RPMI7951 (cell line): ENCODE data around the gene HCN1. TPM values are rescaled to one million over a fixed set of nuclear protein-coding genes. Genes with fewer than 3 reads are reported as not detected.

ENCODE experiments used
- DNase-seq: peaks from one replicate; pipeline ENCODE4 v3.0.0-alpha.2; 2012; ENCODE audit warnings: low read depth
- total RNA-seq: library from RNA; depleted of rRNA; stranded (reverse); fragments of >200 nt; shearing (Covaris generic); gene quantifications from 2 replicates; pipeline ENCODE4 v1.2.3, GENCODE V29; 2014; rRNA removed

HCN1 gene
- total RNA-seq: 0.10 TPM in 1 of 2 replicates, not detected in the other

DNA sequence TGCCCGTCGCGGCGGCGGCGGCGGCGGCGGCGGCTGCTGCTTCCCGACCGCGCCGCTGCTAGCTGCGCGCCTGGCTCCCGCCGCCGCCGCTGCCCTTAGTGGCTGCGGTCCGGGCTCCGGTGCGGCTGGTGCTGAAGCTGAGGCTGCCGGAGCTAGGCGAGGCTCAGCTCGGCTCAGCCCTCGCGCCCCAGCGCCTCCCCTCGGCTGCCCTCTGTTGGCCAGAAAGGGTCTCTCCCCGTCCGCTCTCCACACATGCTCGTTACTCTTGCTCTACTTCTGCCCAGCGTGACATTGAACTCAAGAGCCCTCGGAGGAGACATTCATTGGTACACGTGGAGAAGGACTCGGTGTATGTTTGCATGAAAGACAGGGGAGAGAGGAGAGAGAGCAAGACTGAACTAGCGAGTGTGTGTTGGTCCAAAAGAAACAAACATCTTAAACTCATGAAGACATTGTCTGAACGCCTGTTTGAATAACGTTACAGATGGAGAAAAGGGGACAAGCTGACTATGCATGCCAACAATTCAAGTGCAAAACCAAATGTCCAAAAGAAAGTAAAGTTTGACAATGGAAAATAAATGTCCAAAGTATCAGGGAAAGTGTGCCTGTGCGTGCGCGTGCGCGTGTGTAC is at the start of gene HCN1:
TSS of gene HCN1 (minus strand) at position 175 of the 631 bp plus-strand sequence.
- peak; percentile 60 for DNase-seq

DNA sequence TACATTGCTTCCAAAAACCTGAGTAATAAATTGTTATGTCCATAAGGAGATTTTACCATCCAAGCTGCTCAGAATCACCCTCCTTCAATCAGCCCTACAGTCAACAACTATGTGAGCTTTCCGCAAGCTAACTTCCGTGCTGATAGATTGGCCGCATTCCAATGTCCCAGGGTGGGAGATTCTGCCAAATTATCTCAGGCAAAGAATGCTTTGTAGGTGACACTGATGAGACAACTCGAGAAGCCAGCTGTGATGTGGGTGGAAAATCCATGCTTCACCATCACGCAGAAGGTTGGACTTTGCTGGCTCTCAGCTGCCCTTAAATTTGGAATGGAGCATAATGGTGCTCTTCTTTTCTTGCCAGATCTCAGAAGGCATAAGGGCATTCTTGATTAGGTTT is 44.9 kb upstream of the HCN1 start:
- DNase-seq: no peak

DNA sequence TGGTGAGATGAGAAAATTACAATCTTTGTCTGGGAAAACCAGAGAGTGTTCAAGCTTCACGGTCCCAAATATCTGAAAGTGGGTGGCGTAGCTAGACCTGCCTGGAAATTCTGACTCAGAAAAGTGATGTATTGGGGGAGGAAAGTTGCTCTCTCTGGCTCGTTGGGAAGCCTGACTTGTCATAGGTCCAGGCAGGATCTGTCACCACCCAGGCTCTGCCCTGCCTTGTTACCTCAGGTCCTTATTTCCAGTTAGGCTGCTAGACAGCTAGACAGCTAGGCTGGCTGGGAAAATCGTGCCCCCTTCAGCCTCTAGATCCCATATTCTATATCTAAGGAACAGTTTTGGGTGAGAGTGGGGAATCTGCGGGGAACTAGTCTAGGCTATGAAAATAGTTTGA is 41.0 kb upstream of the HCN1 start:
- DNase-seq: no peak

DNA sequence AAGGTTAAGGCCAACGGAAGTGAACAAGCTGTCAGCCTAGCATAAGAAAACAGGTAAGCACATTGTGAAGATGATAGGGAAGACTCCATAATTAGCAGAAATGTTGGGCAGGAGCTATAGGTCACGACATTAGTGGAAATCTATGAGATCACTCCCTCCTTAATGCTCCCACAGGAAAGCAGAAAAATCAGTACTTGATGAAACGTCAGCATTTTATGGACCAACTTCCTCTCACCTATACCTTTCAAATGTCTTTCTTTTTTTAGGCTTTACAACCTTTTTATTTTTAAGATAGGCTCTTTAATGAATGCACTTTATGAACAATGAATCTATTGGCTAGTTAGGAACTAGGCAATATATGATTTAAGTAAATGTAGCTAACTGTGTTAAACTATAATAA is 29.4 kb upstream of the HCN1 start:
- no peak for DNase-seq

DNA sequence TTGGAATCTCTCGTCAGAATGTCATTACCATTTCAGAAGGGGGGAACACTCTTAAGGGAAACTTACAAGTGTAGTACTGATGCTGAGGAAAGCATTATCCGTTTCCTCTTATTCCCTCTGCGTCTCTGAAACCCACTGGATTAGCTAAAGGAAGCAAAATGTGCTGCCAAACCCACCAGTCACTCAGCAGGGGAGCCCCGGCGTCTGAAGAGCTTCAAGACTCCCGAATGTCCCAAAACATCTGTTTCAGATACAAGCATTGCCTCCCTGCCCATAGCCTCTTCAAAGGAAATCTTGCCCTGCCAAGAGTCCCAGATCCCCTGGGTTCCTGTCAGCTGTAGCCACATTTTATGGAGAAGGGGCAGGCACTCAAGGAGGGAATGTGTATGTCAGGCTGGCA is 1.0 kb upstream of the HCN1 start:
- DNase-seq: no peak

DNA sequence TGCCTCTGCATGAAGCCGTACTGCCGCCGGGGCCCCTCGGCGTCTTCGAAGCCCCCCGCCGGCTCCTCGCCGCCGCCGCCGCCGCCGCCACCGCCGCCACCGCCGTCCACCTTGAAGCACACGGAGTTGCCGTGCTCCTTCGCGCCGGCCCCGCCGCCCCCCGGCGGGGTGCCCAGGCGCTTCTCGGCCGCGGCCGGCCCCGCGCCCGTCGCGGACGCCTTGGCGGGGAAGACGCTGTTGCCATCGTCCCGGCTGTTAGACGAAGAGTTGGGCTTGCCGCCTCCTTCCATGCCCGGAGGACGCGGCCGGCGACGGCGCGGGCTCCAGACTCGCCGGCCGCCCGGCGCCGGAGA is 400 bp downstream of the HCN1 start:
- no peak for DNase-seq

DNA sequence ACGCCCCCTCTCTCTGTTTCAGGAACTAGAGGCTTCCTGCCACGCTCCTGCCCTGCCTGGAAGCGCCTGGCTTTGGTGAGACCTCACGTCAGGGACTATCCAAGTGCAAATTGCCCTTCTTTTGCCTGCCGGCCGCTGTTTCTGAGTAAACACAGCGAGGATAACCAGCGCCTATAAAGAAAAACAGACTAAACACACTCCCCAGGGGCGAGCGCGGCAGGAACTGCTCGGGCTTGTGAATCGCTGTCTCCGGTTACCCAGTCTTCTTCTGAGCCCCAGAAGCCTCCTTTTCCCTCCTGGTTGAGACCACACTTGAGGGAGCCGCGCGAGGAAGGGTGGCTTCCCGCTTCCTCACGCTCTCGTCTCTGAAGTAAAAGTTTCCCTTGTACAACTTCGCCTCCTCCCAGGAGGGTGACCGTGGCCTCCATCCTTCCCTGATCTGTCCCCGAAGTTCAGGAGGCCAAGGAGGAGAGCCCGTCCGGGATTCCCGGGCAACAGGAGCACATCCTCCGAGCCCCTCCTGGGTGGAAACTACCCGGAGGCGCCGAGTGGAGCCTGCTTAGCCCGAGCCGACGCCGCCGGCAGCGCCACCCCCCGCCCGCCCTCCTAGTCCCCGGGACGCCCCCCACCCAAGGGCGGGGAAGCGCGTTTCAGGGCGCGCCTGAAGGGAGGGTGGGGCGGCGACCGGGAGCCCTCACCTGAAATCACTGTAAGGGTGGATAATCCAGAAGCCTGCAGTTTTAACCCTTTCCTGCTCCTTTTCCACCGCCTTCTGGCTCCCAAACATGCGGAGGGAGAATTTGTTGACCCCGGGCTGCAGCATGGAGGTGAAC is 993 bp downstream of the HCN1 start:
- DNase-seq: no peak

DNA sequence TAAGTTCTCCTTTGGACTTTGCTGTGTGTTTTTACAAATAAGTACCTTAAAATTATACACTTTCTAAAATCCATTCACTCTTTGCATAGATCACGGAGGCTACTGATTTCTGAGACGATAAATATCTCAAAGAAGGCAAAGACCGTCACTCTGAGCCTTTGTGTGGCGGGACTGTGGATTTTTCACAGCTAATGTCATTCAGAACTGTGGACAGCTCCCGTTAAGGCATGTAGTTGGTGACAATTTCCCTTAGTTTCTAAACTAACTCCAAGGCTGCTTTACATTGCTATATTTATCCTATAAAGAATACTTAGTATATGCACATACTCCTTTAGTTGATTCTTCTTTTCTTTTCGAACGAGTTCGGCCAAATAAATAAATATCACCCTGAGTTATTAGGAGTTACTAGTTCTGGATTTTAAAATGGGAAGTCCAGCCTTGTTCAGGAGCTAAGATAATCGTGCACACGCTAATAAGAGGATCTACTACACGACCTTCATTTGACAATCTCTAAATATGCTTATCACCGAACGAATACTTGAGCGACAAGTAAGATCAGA is 1.8 kb downstream of the HCN1 start:
- DNase-seq: no peak

DNA sequence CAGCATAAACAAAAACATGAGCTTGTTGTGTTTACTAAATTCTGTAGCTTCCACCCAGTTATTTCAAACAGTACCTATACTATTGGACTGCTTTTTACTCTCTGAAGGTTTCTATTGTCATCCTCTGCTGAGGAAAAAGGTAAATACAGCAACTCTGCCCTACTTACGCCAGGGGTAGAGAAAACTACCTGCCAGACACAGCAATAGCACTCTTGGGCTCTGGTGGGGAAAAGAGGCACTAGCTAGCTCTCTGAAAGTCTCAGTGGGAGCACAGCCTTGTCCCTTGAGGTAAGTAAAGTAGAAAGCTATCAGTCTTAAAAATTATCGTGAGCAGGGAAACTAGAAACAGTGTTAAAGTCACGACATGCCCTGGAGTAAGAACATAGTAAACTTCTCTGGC is 3.7 kb downstream of the HCN1 start:
- DNase-seq: no peak

DNA sequence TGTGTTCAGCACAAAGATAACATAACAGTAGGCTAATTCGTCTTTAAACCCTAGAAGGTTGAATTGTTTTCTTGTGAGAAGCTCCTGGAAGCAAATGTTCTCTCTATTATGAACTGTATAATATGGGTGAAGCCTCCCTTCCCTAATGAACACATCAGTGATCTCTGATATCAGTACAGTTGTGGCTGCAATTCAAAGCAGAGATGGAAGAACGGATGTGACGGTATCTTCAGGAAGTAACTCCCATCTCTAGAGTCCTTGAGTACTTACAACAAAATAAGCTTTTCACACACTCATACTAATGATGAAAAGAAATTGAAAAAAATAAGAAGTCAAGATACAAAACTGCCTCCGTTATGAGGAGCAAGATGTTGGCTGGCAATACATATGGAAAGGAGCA is 4.5 kb downstream of the HCN1 start:
- DNase-seq: no peak

DNA sequence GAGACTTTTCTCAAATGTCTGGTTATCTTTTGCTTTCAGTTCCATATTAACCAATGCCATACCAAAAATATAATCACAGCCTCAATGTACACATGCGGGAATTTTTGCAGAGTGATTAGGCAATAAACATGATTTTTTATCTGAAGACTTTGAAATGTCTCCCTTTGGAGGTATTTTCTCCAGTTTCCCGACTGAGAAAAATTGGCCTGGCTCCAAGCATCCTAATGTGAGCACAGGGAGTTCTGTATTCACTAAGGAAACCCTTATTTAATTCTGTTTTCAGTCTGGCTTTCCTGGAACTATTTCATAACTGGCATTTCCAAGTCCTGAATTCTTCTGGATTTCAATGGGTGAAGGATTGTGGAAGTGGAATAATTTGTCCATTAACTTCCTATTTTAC is 8.5 kb downstream of the HCN1 start:
- DNase-seq: no peak

DNA sequence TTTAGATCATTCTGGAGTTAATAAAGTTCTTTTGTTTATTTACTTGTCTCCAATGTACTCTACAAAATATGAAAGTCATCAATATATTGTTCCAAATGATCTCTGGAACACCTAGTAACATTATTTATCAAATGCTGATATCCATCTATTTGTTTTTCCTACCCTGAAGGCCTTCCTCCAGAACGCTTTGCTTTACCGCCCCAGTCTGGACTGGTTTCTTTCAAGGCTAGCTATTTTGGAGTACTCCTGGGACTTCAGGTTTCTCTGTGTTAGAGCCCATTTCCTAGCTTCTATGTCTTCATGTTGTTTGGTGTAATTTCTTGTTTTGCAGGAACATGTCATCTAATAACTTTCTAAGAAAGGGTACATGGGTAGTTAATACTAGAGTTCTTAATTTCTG is 9.6 kb downstream of the HCN1 start:
- DNase-seq: no peak

DNA sequence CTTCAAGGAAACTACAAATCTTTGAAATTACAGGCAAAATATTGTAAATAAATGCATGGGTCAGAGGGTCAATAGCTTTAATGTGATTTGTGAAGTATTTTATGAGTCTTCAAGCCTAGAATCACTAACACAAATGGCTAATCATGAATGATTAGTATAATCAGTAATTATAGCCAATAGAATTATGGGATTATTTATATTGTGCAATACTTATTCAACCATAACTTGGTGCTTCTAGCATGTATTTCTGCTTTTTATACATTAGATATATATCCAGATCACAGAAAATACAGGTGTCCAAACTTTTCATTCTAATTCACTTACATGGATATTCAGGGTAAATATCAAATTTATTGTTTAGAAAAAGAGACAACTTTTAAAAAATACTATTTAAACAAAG is 12.1 kb downstream of the HCN1 start:
- DNase-seq: no peak

DNA sequence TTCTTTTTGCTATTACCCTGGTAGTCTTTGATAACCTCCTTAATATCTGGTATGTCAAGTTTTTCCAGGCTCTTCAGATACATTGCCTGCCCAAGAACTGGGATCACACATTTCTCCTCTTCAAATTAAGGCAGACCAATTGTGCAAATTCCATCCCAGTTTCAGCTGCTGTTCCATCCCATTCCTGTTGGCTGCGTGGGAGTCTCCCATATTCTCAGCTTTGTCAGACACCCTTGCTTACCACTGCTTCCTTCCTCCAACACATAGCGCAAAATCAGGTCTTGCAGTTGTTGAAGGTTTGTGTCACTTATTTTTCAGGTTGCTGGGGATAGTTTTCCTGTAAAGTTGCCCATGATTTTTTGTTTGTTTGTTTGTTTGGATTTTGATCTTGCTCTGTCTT is 15.2 kb downstream of the HCN1 start:
- no peak for DNase-seq

DNA sequence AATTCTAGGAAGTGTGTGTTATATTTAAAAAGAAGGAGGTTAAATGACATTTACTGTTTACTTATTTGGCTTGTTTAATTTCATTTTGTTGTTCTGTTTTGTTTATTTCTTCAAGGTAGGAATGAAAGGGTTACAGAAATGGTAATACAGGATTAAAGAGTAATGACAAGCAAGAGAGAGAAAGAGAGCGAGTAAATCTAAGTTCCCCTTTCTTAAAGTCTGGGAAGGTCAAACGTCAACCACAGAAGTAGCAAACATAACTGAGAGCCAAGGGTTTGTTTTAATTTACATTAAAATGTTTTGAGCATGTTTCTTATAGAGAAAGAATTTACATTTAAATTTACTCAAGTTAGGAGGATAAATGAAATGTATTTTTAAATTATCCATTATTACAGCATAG is 18.7 kb downstream of the HCN1 start:
- no peak for DNase-seq

DNA sequence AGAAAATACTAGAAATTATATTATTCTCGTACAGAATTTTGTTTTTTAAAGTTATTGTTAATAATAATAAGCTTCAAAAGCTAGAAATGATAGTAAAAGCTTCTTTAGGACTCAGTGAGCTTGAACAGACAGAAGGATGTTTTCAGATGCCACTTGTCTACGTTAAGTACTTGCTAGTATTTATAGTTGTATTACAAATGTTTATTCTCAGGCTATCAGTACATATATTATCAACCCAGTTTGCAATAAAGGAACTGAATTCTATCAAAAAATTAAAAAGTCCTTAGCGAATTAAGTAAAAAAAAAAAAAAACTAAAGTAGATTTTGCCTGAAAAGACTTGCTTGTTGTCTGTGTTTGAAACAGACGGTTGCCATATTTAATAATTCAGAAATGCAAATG is 23.9 kb downstream of the HCN1 start:
- no peak for DNase-seq

DNA sequence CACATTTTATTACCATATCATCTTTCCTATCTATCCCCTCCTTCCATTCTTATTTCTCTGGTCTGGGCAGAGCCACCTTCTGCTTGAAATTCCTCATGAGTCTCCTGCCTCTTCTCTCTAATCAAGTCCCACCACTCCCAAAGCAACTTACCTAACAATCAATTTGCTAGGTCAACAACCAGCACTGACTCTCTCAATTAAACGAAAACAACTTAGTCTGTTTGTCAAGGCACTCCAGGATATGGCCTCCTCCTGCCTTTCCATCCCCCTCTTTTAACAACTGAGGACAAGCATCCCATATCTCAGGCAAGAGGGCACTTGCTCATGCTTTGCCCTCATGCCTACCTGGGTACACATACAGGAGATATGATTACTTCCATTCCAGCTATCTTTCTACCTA is 47.4 kb downstream of the HCN1 start:
- no peak for DNase-seq

DNA sequence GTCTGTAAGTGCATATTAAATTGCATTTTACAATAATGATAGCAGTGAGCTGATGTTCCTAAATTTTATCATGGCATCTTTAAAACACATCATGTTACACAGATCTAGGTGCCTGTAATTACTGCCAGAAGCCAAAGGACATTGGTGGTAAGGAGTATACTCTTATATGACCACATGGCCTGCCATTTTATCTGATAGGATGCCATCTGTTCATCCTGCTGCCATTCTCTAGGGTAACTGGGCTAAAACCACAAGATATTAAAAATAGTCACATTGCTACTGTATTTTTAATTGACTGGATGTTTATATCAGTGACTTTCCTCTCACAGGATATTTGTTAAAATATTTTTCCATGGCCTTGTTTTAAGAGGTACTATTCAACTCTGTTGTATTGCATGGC is 53.1 kb downstream of the HCN1 start:
- DNase-seq: no peak

DNA sequence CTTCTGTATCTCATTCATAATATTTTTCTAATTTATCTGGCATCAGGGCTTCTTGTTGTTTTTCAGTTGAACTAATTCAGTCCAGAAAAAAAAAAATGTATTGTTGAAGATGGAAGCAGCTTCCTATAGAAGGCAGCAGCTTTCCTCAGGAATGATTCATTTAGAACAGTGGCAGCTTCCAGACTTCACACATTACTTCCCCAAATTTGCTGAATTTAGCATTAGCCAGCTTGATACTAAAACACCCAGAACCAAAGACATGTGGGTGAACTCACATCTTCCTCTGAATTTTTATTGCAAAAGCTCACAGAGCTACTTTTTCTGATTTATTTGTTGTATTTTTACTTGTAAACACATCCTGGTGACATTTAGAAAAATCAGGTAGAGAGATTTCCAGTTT is 53.8 kb downstream of the HCN1 start:
- DNase-seq: no peak

DNA sequence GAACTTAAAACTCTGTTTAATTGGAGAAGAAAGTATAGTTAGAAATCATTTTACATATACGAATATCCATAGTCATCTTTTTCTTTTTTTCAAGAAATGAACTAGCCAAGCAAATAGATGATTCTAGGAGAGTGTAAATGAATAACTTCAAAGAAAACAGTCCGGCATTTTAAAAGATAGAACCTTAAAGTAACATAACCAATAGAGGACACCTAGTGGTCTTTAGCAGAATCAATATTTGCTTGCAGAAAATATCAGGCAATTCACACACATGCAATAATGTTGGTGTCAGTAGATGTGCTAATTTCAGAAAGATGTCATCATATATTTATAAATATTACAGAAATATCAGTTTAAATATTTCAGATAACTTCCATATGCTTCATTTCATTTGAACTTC is 57.1 kb downstream of the HCN1 start:
- peak; percentile 3 for DNase-seq

DNA sequence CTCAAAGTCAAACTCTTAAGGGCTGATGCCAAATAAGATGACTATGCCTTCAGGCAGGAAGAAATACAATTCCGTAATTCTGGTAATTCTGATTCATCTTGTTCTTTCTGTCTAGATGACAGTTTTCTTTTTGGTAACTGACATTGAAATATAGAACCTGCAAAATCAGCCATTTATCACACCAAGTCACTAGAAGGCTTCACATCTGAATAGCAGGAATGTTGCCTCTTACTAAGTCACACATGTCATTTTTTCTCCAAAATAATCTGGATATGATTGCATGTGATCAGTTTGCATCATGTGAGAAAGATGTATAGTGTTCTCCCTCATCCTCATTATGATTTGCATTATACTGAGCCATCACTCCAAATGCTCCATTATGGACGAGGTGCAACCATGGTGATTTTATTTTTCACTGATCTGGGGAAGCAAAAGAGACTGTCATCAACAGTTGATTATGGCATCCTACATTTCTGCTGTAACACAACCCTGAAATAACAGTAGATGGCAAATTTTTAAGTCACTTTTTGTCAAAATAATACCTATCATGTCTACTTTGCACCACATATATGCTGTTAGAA is 69.0 kb downstream of the HCN1 start:
- DNase-seq: no peak

DNA sequence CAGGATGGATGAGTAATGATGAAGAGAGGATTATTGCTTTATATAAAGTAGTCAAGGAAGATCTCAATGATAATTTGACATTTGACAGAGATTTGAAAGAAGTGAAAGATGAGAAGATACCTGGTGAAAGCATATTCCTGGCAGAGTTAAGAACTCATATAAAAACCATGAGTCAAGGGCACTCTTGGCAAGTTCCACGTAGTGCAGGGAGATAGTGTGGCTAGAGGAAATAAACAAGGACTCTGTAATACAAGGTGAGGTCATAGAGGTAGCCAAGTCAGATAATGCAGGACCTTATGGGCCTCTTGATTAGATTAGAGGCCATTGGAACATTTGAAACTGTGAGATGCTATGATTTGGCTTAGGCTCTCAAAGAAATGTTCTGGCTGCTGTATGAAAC is 72.3 kb downstream of the HCN1 start:
- no peak for DNase-seq

DNA sequence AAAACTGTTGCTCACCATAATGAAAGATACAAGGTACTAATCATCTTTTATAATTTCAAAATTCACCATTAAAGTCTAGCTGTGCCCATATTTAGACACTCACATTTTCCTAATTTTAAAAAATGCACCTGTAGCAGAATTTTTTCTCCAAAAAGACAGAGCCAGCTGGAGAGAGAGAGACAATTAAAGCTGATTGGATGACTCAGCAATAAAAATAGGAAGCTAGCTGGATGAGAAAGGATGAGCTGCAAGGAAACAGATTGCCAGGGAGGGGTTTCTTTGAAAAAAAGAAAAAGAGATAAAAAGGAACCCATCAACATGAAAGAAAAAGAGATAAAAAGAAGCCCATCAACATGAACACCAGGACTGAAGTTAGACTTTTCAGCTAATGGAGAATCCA is 73.8 kb downstream of the HCN1 start:
- DNase-seq: no peak
